H9 (cell line): ENCODE measurements around the gene PLSCR4. TPM values are rescaled to one million over a fixed set of nuclear protein-coding genes. Genes with fewer than 3 reads are reported as not detected.

Source experiments
- DNase-seq: peaks from one replicate; pipeline ENCODE4 v3.0.0-alpha.2; 2017
- H2AFZ ChIP-seq: one replicate; pipeline ENCODE4 v1.6.1; 2013; ENCODE audit warnings: mild to moderate bottlenecking, low read length, control low read depth, moderate library complexity
- H2AK5ac ChIP-seq: 2 replicates; pipeline ENCODE4 v1.6.1; 2013; ENCODE audit warnings: low read length, control low read depth, mixed read lengths; ENCODE audit not compliant: insufficient read length
- H2BK120ac ChIP-seq: one replicate; pipeline ENCODE4 v1.6.1; 2013; ENCODE audit warnings: low read depth, mild to moderate bottlenecking, low read length, control low read depth, inconsistent platforms; ENCODE audit not compliant: poor library complexity, severe bottlenecking
- H2BK12ac ChIP-seq: 2 replicates; pipeline ENCODE4 v1.6.1; 2013; ENCODE audit warnings: low read length, control low read depth, mixed read lengths, low read depth; ENCODE audit not compliant: insufficient read length
- H2BK15ac ChIP-seq: 2 replicates; pipeline ENCODE4 v1.6.1; 2013; ENCODE audit warnings: low read depth, low read length, control low read depth
- H2BK20ac ChIP-seq: one replicate; pipeline ENCODE4 v1.6.1; 2013; ENCODE audit warnings: low read depth, mild to moderate bottlenecking, low read length, control low read depth, inconsistent platforms; ENCODE audit not compliant: poor library complexity, severe bottlenecking
- H2BK5ac ChIP-seq: 2 replicates; pipeline ENCODE4 v1.6.1; 2013; ENCODE audit warnings: low read length, control low read depth, mixed read lengths; ENCODE audit not compliant: insufficient read length
- H3K14ac ChIP-seq: 2 replicates; pipeline ENCODE4 v1.6.1; 2013; ENCODE audit warnings: low read length, control low read depth; ENCODE audit not compliant: insufficient read depth
- H3K18ac ChIP-seq: 2 replicates; pipeline ENCODE4 v1.6.1; 2013; ENCODE audit warnings: low read depth, mild to moderate bottlenecking, mixed read lengths, low read length, control low read depth; ENCODE audit not compliant: insufficient read length
- H3K23ac ChIP-seq: 2 replicates; pipeline ENCODE4 v1.6.1; 2013; ENCODE audit warnings: low read length, control low read depth, mixed read lengths, low read depth; ENCODE audit not compliant: insufficient read length
- H3K23me2 ChIP-seq: 2 replicates; pipeline ENCODE4 v1.6.1; 2013; ENCODE audit warnings: low read depth, mild to moderate bottlenecking, mixed read lengths, low read length, control low read depth; ENCODE audit not compliant: insufficient read length, poor library complexity, severe bottlenecking
- H3K27ac ChIP-seq: 2 replicates; pipeline ENCODE4 v1.5.1; 2013; ENCODE audit warnings: low read length, control low read depth, mixed read lengths, low read depth; ENCODE audit not compliant: insufficient read length
- H3K27me3 ChIP-seq: 2 replicates; pipeline ENCODE4 v1.6.1; 2013; ENCODE audit warnings: low read length, control low read depth, inconsistent platforms; ENCODE audit not compliant: insufficient read depth
- H3K4ac ChIP-seq: 2 replicates; pipeline ENCODE4 v1.6.1; 2013; ENCODE audit warnings: low read depth, mild to moderate bottlenecking, control low read depth, inconsistent platforms, low read length, moderate library complexity
- H3K4me1 ChIP-seq: 2 replicates; pipeline ENCODE4 v1.6.1; 2013; ENCODE audit warnings: low read length, control low read depth, inconsistent platforms; ENCODE audit not compliant: insufficient read depth
- H3K4me2 ChIP-seq: 2 replicates; pipeline ENCODE4 v1.6.1; 2013; ENCODE audit warnings: low read length, control low read depth, mixed read lengths; ENCODE audit not compliant: insufficient read length, insufficient read depth
- H3K56ac ChIP-seq: 2 replicates; pipeline ENCODE4 v1.6.1; 2013; ENCODE audit warnings: low read depth, mild to moderate bottlenecking, mixed read lengths, low read length, control low read depth; ENCODE audit not compliant: insufficient read length
- H3K79me1 ChIP-seq: 2 replicates; pipeline ENCODE4 v1.6.1; 2013; ENCODE audit warnings: low read depth, mild to moderate bottlenecking, moderate library complexity, low read length, control low read depth, inconsistent platforms; ENCODE audit not compliant: insufficient read depth, poor library complexity, severe bottlenecking
- H3K79me2 ChIP-seq: 2 replicates; pipeline ENCODE4 v1.6.1; 2013; ENCODE audit warnings: low read length, control low read depth, inconsistent platforms; ENCODE audit not compliant: insufficient read depth
- H3K9ac ChIP-seq: 2 replicates; pipeline ENCODE4 v1.6.1; 2013; ENCODE audit warnings: low read length, control low read depth, mixed read lengths; ENCODE audit not compliant: insufficient read length; ENCODE audit errors: extremely low read depth
- H3K9me3 ChIP-seq: one replicate; pipeline ENCODE4 v1.6.1; 2013; ENCODE audit warnings: low read depth, low read length, inconsistent platforms; ENCODE audit not compliant: control insufficient read depth
- H3T11ph ChIP-seq: one replicate; pipeline ENCODE4 v1.6.1; 2013; ENCODE audit warnings: mild to moderate bottlenecking, low read length, control low read depth, inconsistent platforms
- H4K20me1 ChIP-seq: one replicate; pipeline ENCODE4 v1.6.1; 2013; ENCODE audit not compliant: control insufficient read depth, insufficient read length, insufficient read depth
- H4K5ac ChIP-seq: 2 replicates; pipeline ENCODE4 v1.6.1; 2013; ENCODE audit warnings: low read depth, mild to moderate bottlenecking, mixed read lengths, low read length, control low read depth; ENCODE audit not compliant: insufficient read length
- H4K8ac ChIP-seq: replicated peaks from 2 replicates; pipeline ENCODE4 v1.6.1; 2013; ENCODE audit warnings: low read length, control low read depth, mixed read lengths, low read depth; ENCODE audit not compliant: insufficient read length
- H4K91ac ChIP-seq: 2 replicates; pipeline ENCODE4 v1.6.1; 2013; ENCODE audit warnings: low read depth, mild to moderate bottlenecking, moderate library complexity, mixed read lengths, low read length, control low read depth; ENCODE audit not compliant: insufficient read length
- H3K27ac Mint-ChIP-seq, 3 experiments: 2 replicates in 2 of 3; 3 replicates in 1 of 3; pipeline ENCODE4 v1.8.0; 2020 to 2021; ENCODE audit warnings: mixed read lengths in 3 of 3, mild to moderate bottlenecking in 1 of 3, moderate library complexity in 1 of 3
- H3K27me3 Mint-ChIP-seq: 2 replicates; pipeline ENCODE4 v1.8.0; 2021; ENCODE audit warnings: low read depth, mild to moderate bottlenecking, moderate library complexity, mixed read lengths
- H3K36me3 Mint-ChIP-seq, 3 experiments: 2 replicates in 2 of 3; 3 replicates in 1 of 3; pipeline ENCODE4 v1.8.0; 2020 to 2021; ENCODE audit warnings: low read depth in 3 of 3, mixed read lengths in 3 of 3; ENCODE audit not compliant: insufficient read depth in 1 of 3
- H3K4me1 Mint-ChIP-seq, 2 experiments: 2 replicates each; pipeline ENCODE4 v1.8.0; 2020; ENCODE audit warnings: mixed read lengths in 2 of 2
- H3K4me3 Mint-ChIP-seq, 2 experiments: 2 replicates in 1 of 2; 3 replicates in 1 of 2; pipeline ENCODE4 v1.8.0; 2020 to 2021; ENCODE audit warnings: mild to moderate bottlenecking in 2 of 2, mixed read lengths in 2 of 2, moderate library complexity in 1 of 2
- H3K9me3 Mint-ChIP-seq, 2 experiments: 2 replicates in 1 of 2; 3 replicates in 1 of 2; pipeline ENCODE4 v1.8.0; 2020; ENCODE audit warnings: mild to moderate bottlenecking in 2 of 2, mixed read lengths in 2 of 2, moderate library complexity in 1 of 2
- CTCF ChIP-seq: fragments of 200-600 bp; sonication (generic); conservative IDR thresholded peaks from 3 replicates; pipeline ENCODE4 v1.8.0; 2021; ENCODE audit warnings: antibody characterized with exemption, mild to moderate bottlenecking
- WGBS: extraction: QIAGEN DNeasy Blood & Tissue Kit; methylation state at CpG from one replicate; pipeline ENCODE4 v1.1.7; 2013; ENCODE audit warnings: missing lambda C conversion rate, low lambda C conversion rate, mixed read lengths; ENCODE audit not compliant: insufficient read length; ENCODE audit errors: extremely low coverage; 5-methylcytosine and 5-hydroxymethylcytosine counted together
- total RNA-seq: library from RNA; stranded (reverse); gene quantifications from 2 replicates; pipeline ENCODE4 v1.2.1, GENCODE V29; 2021

The PLSCR4 gene
- total RNA-seq, 1 experiment from 2014 or later: 1.2 TPM

DNA sequence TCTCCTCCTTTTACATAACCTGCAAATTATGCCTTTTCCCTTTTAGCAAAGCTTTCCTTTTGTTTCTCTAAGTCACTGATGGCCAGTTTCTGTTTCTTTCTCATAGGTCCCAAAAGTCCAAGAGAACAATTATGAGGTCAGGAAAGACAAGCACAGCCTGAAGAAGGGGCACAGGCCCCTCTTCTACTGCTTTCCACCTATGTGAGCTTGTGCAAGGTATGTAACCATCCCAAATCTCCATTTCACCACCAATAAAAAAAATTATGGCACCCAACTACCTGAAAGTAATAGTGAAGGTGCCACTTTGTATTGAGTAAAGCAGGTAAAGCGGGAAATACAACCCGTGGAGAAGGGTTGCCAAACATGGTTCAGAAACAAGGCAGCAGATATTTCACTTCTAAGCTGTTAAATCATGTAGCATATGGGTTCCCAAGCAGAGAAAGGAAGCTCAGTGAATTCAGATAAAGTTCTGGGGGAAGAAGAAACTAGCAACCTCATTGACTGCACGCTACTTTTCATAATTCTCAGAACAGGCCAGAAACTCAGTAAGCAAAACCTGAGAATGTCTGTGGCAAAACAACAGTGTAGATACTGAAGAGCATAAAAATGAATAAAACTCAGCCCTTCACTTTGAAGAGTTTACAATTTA lies 94.1 kb downstream of the PLSCR4 start:
- no peaks in the 10 kb centered on the region; a peak in 1 of 7 replicates for H3K36me3 Mint-ChIP-seq

More for the DNA sequence above, 94.1 kb downstream of the PLSCR4 start:
- no peak overlapping the region for H2AFZ ChIP-seq
- H4K8ac ChIP-seq: no peak overlapping the region
- no peaks in the 10 kb centered on the region for H3K9me3 ChIP-seq
- no peak overlapping the region for H3K27ac ChIP-seq
- no peak overlapping the region for H2BK5ac ChIP-seq
- no peak for TF ChIP-seq CTCF
- Mint-ChIP-seq H3K9me3 (no peaks in the 10 kb centered on the region), H3K27me3 (peaks cover 5% of the 10 kb centered on the region), H3K4me3 (no peak overlapping the region), H3K27ac (0 out of 7 replicates have a peak overlapping the region, but pooled peaks of 1 of the 3 experiments have one; percentile 30), H3K4me1 (peaks cover 31 to 49% of the 10 kb centered on the region in 2 experiments)
- no peaks in the 10 kb centered on the region; the same call in 1 of the 2 replicates for H3K79me2 ChIP-seq
- H3K79me1 ChIP-seq: no peaks in the 10 kb centered on the region
- H4K20me1 ChIP-seq: no peaks in the 10 kb centered on the region
- H3K23me2 ChIP-seq: no peaks in the 10 kb centered on the region
- H3K23ac ChIP-seq: no peak overlapping the region
- no peak overlapping the region for H3K56ac ChIP-seq
- no peak for DNase-seq
- no peak overlapping the region for H2BK120ac ChIP-seq
- H4K5ac ChIP-seq: no peak overlapping the region
- H3T11ph ChIP-seq: no peak overlapping the region
- H3K4me1 ChIP-seq: peaks cover 2% of the 10 kb centered on the region
- H2AK5ac ChIP-seq: no peak overlapping the region
- H3K4me2 ChIP-seq: no peak overlapping the region
- H4K91ac ChIP-seq: no peak overlapping the region
- no peak overlapping the region for H3K9ac ChIP-seq
- no peaks in the 10 kb centered on the region for H3K27me3 ChIP-seq
- H3K4ac ChIP-seq: no peak overlapping the region
- H2BK15ac ChIP-seq: no peak overlapping the region
- no peak overlapping the region for H3K18ac ChIP-seq
- H2BK20ac ChIP-seq: no peak overlapping the region
- no peak overlapping the region for H2BK12ac ChIP-seq
- WGBS: no CpG with 5 or more reads among the region's 3 CpGs
- H3K14ac ChIP-seq: no peak overlapping the region
